Endothelial cell (in vitro differentiated cells): ENCODE measurements around the gene HOXC10. TPM values are rescaled to one million over a fixed set of nuclear protein-coding genes. Genes with fewer than 3 reads are reported as not detected.

Experiments
- DNase-seq: peaks from one replicate; pipeline ENCODE4 v3.0.0; 2021; ENCODE audit warnings: low spot score
- H3K27ac Mint-ChIP-seq: one replicate; pipeline ENCODE4 v1.8.0; 2021; ENCODE audit warnings: mixed read lengths, inconsistent platforms; ENCODE audit not compliant: unreplicated experiment
- H3K27me3 Mint-ChIP-seq: one replicate; pipeline ENCODE4 v1.8.0; 2021; ENCODE audit warnings: mild to moderate bottlenecking, moderate library complexity, mixed read lengths, inconsistent platforms; ENCODE audit not compliant: unreplicated experiment
- H3K36me3 Mint-ChIP-seq: one replicate; pipeline ENCODE4 v1.8.0; 2021; ENCODE audit warnings: mild to moderate bottlenecking, low read depth, mixed read lengths, inconsistent platforms; ENCODE audit not compliant: unreplicated experiment
- H3K4me1 Mint-ChIP-seq: one replicate; pipeline ENCODE4 v1.8.0; 2021; ENCODE audit warnings: mild to moderate bottlenecking, mixed read lengths, inconsistent platforms; ENCODE audit not compliant: unreplicated experiment
- H3K4me3 Mint-ChIP-seq: one replicate; pipeline ENCODE4 v1.8.0; 2021; ENCODE audit warnings: mild to moderate bottlenecking, mixed read lengths, inconsistent platforms; ENCODE audit not compliant: unreplicated experiment
- H3K9me3 Mint-ChIP-seq: one replicate; pipeline ENCODE4 v1.8.0; 2021; ENCODE audit warnings: mixed read lengths, inconsistent platforms; ENCODE audit not compliant: unreplicated experiment
- total RNA-seq: library from RNA; stranded (reverse); fragmentation: NEBNext Ultra II Directional; extraction: Animal tissue kit (Norgen Biotek cat#: 25700); gene quantifications from one replicate; pipeline ENCODE4 v1.2.1, GENCODE V29; 2021; ENCODE audit not compliant: unreplicated experiment
- TF ChIP-seq, protein P1 (sequence below): fragments of 200-600 bp; sonication (generic); IDR thresholded peaks from one replicate; pipeline ENCODE4 v1.5.0; 2021; ENCODE audit warnings: antibody characterized with exemption; ENCODE audit not compliant: unreplicated experiment

Gene HOXC10
- total RNA-seq, 1 donor from 2014 or later, result 1.9 TPM

DNA sequence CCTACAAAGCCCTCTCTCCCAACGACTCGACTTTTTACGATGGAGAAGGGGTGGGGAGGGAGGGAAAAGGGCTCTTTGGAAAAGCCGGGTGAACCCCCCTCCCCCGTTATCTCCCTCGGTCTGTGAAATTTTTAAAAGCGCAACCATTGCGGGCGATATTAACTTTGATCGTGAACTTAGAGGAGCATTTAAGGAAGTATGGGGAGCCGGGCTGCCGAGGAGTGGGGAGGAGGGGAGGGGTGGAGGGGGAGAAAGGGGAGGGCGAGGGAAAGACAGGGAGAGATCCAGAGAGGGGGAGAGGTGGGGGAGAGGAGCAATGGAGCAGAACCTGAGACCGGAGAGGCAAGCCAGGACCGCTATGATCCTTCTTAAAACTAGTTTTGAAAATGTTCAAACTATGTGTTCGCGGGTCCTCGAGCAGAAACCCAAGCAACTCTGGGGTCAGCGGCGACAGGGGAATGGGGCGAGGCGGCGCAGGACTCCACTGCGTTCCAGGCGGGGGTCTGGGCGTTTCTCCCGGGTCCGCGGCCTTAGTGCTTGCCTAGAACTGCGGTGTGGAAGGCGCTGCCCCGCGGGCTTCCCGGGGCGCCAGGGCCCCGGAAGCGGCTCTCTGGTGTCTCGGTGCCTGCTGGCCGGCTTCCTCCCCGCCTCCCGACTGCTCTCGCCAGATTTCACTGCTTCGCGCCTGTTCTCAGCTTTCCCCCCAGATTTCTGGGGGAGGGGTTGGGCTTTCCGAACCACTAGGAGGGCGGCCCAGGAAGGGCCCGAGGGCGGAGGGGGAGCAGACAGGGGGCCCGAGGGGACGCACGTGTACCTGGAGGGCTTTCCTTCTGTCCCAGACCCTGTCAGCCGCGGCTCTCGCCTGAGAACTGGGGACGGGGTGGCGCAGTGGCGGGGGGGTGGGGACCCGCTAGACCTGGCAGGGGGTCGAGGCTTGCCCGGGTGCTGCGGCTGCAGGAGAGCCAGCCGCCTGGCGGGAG lies 10.6 kb upstream of the HOXC10 start, which contains the start of gene HOTAIR:
TSS of gene HOTAIR (minus strand) at position 871 of the 980 bp plus-strand sequence.
- H3K27ac Mint-ChIP-seq, result peak within 1 kb of the TSS; percentile 59

DNA sequence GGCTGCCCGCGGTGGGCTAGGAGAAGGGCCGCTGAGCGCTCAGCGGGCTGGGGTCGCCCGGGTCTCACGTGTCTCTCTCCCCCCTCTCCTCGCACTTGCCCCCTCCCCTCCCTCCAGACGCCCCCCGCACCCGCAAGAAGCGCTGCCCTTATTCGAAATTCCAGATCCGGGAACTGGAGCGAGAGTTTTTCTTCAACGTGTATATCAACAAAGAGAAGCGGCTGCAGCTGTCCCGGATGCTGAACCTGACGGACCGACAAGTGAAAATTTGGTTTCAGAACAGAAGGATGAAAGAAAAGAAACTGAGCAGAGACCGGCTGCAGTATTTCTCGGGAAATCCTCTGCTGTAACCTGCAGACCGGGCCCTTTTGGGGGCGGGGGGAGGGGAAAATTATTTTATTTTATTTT lies 9.9 kb upstream of the HOXC10 start:
- DNase-seq, result no peak
- Mint-ChIP-seq H3K4me3 (no peak overlapping the region), H3K27me3 (peaks cover 42% of the 10 kb centered on the region), H3K4me1 (peaks cover 18% of the 10 kb centered on the region), H3K36me3 (no peaks in the 10 kb centered on the region), H3K9me3 (no peaks in the 10 kb centered on the region), H3K27ac (no peak overlapping the region)
- TF ChIP-seq, protein P1, sequence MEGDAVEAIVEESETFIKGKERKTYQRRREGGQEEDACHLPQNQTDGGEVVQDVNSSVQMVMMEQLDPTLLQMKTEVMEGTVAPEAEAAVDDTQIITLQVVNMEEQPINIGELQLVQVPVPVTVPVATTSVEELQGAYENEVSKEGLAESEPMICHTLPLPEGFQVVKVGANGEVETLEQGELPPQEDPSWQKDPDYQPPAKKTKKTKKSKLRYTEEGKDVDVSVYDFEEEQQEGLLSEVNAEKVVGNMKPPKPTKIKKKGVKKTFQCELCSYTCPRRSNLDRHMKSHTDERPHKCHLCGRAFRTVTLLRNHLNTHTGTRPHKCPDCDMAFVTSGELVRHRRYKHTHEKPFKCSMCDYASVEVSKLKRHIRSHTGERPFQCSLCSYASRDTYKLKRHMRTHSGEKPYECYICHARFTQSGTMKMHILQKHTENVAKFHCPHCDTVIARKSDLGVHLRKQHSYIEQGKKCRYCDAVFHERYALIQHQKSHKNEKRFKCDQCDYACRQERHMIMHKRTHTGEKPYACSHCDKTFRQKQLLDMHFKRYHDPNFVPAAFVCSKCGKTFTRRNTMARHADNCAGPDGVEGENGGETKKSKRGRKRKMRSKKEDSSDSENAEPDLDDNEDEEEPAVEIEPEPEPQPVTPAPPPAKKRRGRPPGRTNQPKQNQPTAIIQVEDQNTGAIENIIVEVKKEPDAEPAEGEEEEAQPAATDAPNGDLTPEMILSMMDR, result no peak

More for the DNA sequence above, 10.6 kb upstream of the HOXC10 start, which contains the start of gene HOTAIR:
- H3K36me3 Mint-ChIP-seq, result no peaks in the 10 kb centered on the region
- H3K27me3 Mint-ChIP-seq, result peaks cover 40% of the 10 kb centered on the region
- H3K4me3 Mint-ChIP-seq, result peak within 1 kb of the TSS; percentile 86
- H3K4me1 Mint-ChIP-seq, result peaks cover 13% of the 10 kb centered on the region
- H3K9me3 Mint-ChIP-seq, result no peaks in the 10 kb centered on the region
- DNase-seq, result no peak
- TF ChIP-seq, protein P1, result no peak

- H3K36me3 Mint-ChIP-seq, result no peaks in the 10 kb centered on the region
- peaks cover 42% of the 10 kb centered on the region for H3K27me3 Mint-ChIP-seq
- no peaks in the 10 kb centered on the region for H3K9me3 Mint-ChIP-seq
- peak overlapping the region; percentile 59 for H3K27ac Mint-ChIP-seq
- no peak for DNase-seq
- H3K4me3 Mint-ChIP-seq, result peak overlapping the region; percentile 86
- peaks cover 21% of the 10 kb centered on the region for H3K4me1 Mint-ChIP-seq
- TF ChIP-seq, protein P1, result no peak
These were observed 9.3 kb upstream of the HOXC10 start for GRCh38 chr12:53975479-53976152.

DNA sequence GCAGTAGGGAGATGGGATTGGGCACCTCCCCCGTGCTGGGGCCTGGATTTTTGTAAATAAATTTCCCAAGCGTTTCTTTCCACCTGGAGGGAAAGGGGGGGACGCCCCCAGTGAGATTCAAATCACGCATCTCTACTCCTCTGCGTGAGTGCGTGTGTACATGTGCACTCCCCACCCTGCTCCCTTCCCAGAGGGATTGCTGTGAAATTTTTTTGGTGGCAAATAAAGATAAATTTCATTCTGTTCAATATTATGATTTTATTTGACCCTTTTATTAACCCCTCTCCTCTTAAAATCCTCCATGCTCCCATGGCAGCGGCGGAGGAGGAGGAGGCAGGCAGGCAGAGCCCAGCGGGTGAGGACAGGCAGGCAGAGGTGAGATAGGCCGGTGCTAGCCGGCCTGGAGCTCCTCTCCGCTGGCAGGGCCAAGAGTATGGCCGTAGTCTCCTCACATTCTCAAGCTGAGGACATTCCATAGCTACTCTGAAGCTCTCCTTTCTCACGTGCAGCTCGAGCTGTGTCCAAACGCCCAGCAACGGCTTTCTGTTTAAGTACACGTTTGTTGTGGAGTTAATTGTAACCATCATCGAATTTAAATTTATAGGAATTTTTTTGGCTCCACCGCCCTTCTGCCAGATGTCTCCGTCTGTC lies 8.6 kb upstream of the HOXC10 start:
- Mint-ChIP-seq H3K36me3 (no peaks in the 10 kb centered on the region), H3K27me3 (peaks cover 45% of the 10 kb centered on the region), H3K4me3 (no peak overlapping the region), H3K9me3 (no peaks in the 10 kb centered on the region), H3K27ac (no peak overlapping the region), H3K4me1 (peaks cover 23% of the 10 kb centered on the region)
- DNase-seq, result no peak
- TF ChIP-seq, protein P1, result no peak
